Activated CD4-positive, alpha-beta memory T cell treated with anti-CD3 and anti-CD28 coated beads for 36 hours (primary cell): ENCODE measurements around the gene PTCD2. TPM values are rescaled to one million over a fixed set of nuclear protein-coding genes. Genes with fewer than 3 reads are reported as not detected.

Source experiments
- CTCF ChIA-PET: fragments of 350-600 bp; sonication (Branson Sonifier 250); formaldehyde crosslinking; loops from one replicate; lab custom pipeline; 2021; ENCODE audit warnings: antibody characterized with exemption, inconsistent platforms; lab: Charles Lee
- POLR2A ChIA-PET: fragments of 350-600 bp; sonication (Branson Sonifier 250); formaldehyde crosslinking; loops from one replicate; lab custom pipeline; 2021; ENCODE audit warnings: antibody characterized with exemption; lab: Charles Lee
- DNase-seq: peaks from one replicate; pipeline ENCODE4 v3.0.0-alpha.2; 2020
- H3K27ac Mint-ChIP-seq: one replicate; pipeline ENCODE4 v1.8.0; 2021; ENCODE audit warnings: mixed read lengths
- H3K27me3 Mint-ChIP-seq: one replicate; pipeline ENCODE4 v1.8.0; 2021; ENCODE audit warnings: mixed read lengths
- H3K36me3 Mint-ChIP-seq: one replicate; pipeline ENCODE4 v1.8.0; 2021; ENCODE audit warnings: mixed read lengths
- H3K4me1 Mint-ChIP-seq: one replicate; pipeline ENCODE4 v1.8.0; 2021; ENCODE audit warnings: low read depth, mixed read lengths
- H3K4me3 Mint-ChIP-seq: one replicate; pipeline ENCODE4 v1.8.0; 2021; ENCODE audit warnings: mild to moderate bottlenecking, mixed read lengths
- H3K9me3 Mint-ChIP-seq: one replicate; pipeline ENCODE4 v1.8.0; 2021; ENCODE audit warnings: mixed read lengths
- intact Hi-C: fragments of 100-400 bp; cut with micrococcal nuclease; formaldehyde crosslinking; loops from one replicate; pipeline ENCODE4 v1.15.1; 2023
- total RNA-seq, 2 experiments: library from RNA; stranded (reverse); gene quantifications; one replicate each; pipeline ENCODE4 v1.2.3, GENCODE V29; 2021

PTCD2 gene
- total RNA-seq, 2 experiments from 2014 or later = 10.8 to 12.1 TPM

GRCh38 chr5:72355706-72356299 is 35.6 kb downstream of the PTCD2 start:
- Mint-ChIP-seq H3K4me3 (no peak overlapping the region), H3K27me3 (no peaks in the 10 kb centered on the region), H3K27ac (no peak overlapping the region), H3K9me3 (no peaks in the 10 kb centered on the region), H3K36me3 (peaks cover 34% of the 10 kb centered on the region), H3K4me1 (no peaks in the 10 kb centered on the region)
- ChIA-PET CTCF (no interaction called here), POLR2A (no interaction called here)
- intact Hi-C loops = no loop called here
- DNase-seq = no peak

GRCh38 chr5:72356361-72356760 is 36.2 kb downstream of the PTCD2 start:
- DNase-seq = no peak
- no peaks in the 10 kb centered on the region for H3K9me3 Mint-ChIP-seq
- no peak overlapping the region for H3K4me3 Mint-ChIP-seq
- H3K27me3 Mint-ChIP-seq = no peaks in the 10 kb centered on the region
- intact Hi-C loops = no loop called here
- CTCF ChIA-PET = no interaction called here
- POLR2A ChIA-PET = no interaction called here
- no peaks in the 10 kb centered on the region for H3K4me1 Mint-ChIP-seq
- H3K27ac Mint-ChIP-seq = no peak overlapping the region
- peaks cover 34% of the 10 kb centered on the region for H3K36me3 Mint-ChIP-seq

GRCh38 chr5:72358925-72359324 is 38.8 kb downstream of the PTCD2 start:
- DNase-seq = no peak
- Mint-ChIP-seq H3K4me1 (no peaks in the 10 kb centered on the region), H3K4me3 (no peak overlapping the region), H3K27ac (no peak overlapping the region), H3K27me3 (no peaks in the 10 kb centered on the region), H3K36me3 (peaks cover 37% of the 10 kb centered on the region), H3K9me3 (no peaks in the 10 kb centered on the region)
- intact Hi-C loops = no loop called here
- CTCF ChIA-PET = no interaction called here
- POLR2A ChIA-PET = no interaction called here

GRCh38 chr5:72359886-72360285 is 39.7 kb downstream of the PTCD2 start:
- H3K27me3 Mint-ChIP-seq = no peaks in the 10 kb centered on the region
- H3K4me3 Mint-ChIP-seq = no peak overlapping the region
- ChIA-PET CTCF (no interaction called here), POLR2A (no interaction called here)
- no peak overlapping the region for H3K27ac Mint-ChIP-seq
- no peak for DNase-seq
- peaks cover 37% of the 10 kb centered on the region for H3K36me3 Mint-ChIP-seq
- no peaks in the 10 kb centered on the region for H3K4me1 Mint-ChIP-seq
- intact Hi-C loops = no loop called here
- no peaks in the 10 kb centered on the region for H3K9me3 Mint-ChIP-seq

GRCh38 chr5:72363166-72363802 is 43.1 kb downstream of the PTCD2 start:
- no peaks in the 10 kb centered on the region for H3K4me1 Mint-ChIP-seq
- H3K27me3 Mint-ChIP-seq = no peaks in the 10 kb centered on the region
- no peak for DNase-seq
- H3K4me3 Mint-ChIP-seq = no peak overlapping the region
- H3K9me3 Mint-ChIP-seq = no peaks in the 10 kb centered on the region
- H3K27ac Mint-ChIP-seq = no peak overlapping the region
- POLR2A ChIA-PET = no interaction called here
- CTCF ChIA-PET = interaction anchor here (0.7 kb wide), 1 partner anchor 161 kb away, joined by 3 read pairs; no protein-coding TSS in a partner anchor
- intact Hi-C loops = no loop called here
- peaks cover 34% of the 10 kb centered on the region for H3K36me3 Mint-ChIP-seq

GRCh38 chr5:72364171-72364570 is 44.0 kb downstream of the PTCD2 start:
- CTCF ChIA-PET = interaction anchor here (0.7 kb wide), 1 partner anchor 160 kb away, joined by 3 read pairs; no protein-coding TSS in a partner anchor
- POLR2A ChIA-PET = no interaction called here
- DNase-seq = no peak
- intact Hi-C loops = no loop called here
- Mint-ChIP-seq H3K4me1 (no peaks in the 10 kb centered on the region), H3K4me3 (no peak overlapping the region), H3K9me3 (no peaks in the 10 kb centered on the region), H3K27ac (no peak overlapping the region), H3K27me3 (no peaks in the 10 kb centered on the region), H3K36me3 (peaks cover 29% of the 10 kb centered on the region)

GRCh38 chr5:72364951-72365350 is 44.8 kb downstream of the PTCD2 start:
- intact Hi-C loops = no loop called here
- peaks cover 21% of the 10 kb centered on the region for H3K36me3 Mint-ChIP-seq
- no peak overlapping the region for H3K27ac Mint-ChIP-seq
- H3K4me1 Mint-ChIP-seq = no peaks in the 10 kb centered on the region
- CTCF ChIA-PET = interaction anchor here (0.7 kb wide), 1 partner anchor 157 kb away, joined by 3 read pairs; no protein-coding TSS in a partner anchor
- DNase-seq = no peak
- H3K4me3 Mint-ChIP-seq = no peak overlapping the region
- no peaks in the 10 kb centered on the region for H3K27me3 Mint-ChIP-seq
- POLR2A ChIA-PET = no interaction called here
- no peaks in the 10 kb centered on the region for H3K9me3 Mint-ChIP-seq

GRCh38 chr5:72366324-72366976 is 46.3 kb downstream of the PTCD2 start:
- no peak overlapping the region for H3K4me3 Mint-ChIP-seq
- DNase-seq = peak; percentile 38
- H3K27ac Mint-ChIP-seq = no peak overlapping the region
- intact Hi-C loops = loop anchor here (1.0 to 2.0 kb wide), 3 partner anchors 158 to 452 kb away; no protein-coding TSS in a partner anchor
- no peaks in the 10 kb centered on the region for H3K4me1 Mint-ChIP-seq
- CTCF ChIA-PET = interaction anchor here (0.7 to 3.4 kb wide), 13 partner anchors 12 to 452 kb away, joined by 3 to 20 read pairs (median 3); no protein-coding TSS in a partner anchor
- no peaks in the 10 kb centered on the region for H3K27me3 Mint-ChIP-seq
- no peaks in the 10 kb centered on the region for H3K9me3 Mint-ChIP-seq
- peaks cover 21% of the 10 kb centered on the region for H3K36me3 Mint-ChIP-seq
- POLR2A ChIA-PET = interaction anchor here (0.6 kb wide), 1 partner anchor 659 kb away, joined by 4 read pairs; no protein-coding TSS in a partner anchor

- Mint-ChIP-seq H3K27ac (no peak overlapping the region), H3K4me1 (no peaks in the 10 kb centered on the region), H3K36me3 (peaks cover 11% of the 10 kb centered on the region), H3K27me3 (no peaks in the 10 kb centered on the region), H3K4me3 (no peak overlapping the region), H3K9me3 (no peaks in the 10 kb centered on the region)
- POLR2A ChIA-PET = interaction anchor here (0.6 kb wide), 1 partner anchor 1768 kb away, joined by 5 read pairs; no protein-coding TSS in a partner anchor
- DNase-seq = no peak
- intact Hi-C loops = no loop called here
- CTCF ChIA-PET = interaction anchor here (1.2 to 3.4 kb wide), 2 partner anchors 156 to 158 kb away, joined by 3 to 20 read pairs; no protein-coding TSS in a partner anchor
Observed at GRCh38 chr5:72368271-72368670, 48.1 kb downstream of the PTCD2 start.

- Mint-ChIP-seq H3K27me3 (no peaks in the 10 kb centered on the region), H3K36me3 (peaks cover 8% of the 10 kb centered on the region), H3K4me3 (no peak overlapping the region), H3K4me1 (no peaks in the 10 kb centered on the region), H3K9me3 (no peaks in the 10 kb centered on the region), H3K27ac (no peak overlapping the region)
- POLR2A ChIA-PET = no interaction called here
- intact Hi-C loops = no loop called here
- CTCF ChIA-PET = interaction anchor here (1.2 kb wide), 1 partner anchor 157 kb away, joined by 3 read pairs; no protein-coding TSS in a partner anchor
- no peak for DNase-seq
Observed at GRCh38 chr5:72369301-72369700, 49.1 kb downstream of the PTCD2 start.

GRCh38 chr5:72369711-72370110 is 49.5 kb downstream of the PTCD2 start:
- Mint-ChIP-seq H3K4me1 (no peaks in the 10 kb centered on the region), H3K27me3 (no peaks in the 10 kb centered on the region), H3K9me3 (no peaks in the 10 kb centered on the region), H3K27ac (no peak overlapping the region), H3K4me3 (no peak overlapping the region), H3K36me3 (peaks cover 8% of the 10 kb centered on the region)
- DNase-seq = no peak
- ChIA-PET CTCF (interaction anchor here (1.2 kb wide), 1 partner anchor 156 kb away, joined by 3 read pairs; no protein-coding TSS in a partner anchor), POLR2A (no interaction called here)
- intact Hi-C loops = no loop called here

- POLR2A ChIA-PET = no interaction called here
- H3K9me3 Mint-ChIP-seq = no peaks in the 10 kb centered on the region
- H3K27ac Mint-ChIP-seq = no peak overlapping the region
- no peaks in the 10 kb centered on the region for H3K4me1 Mint-ChIP-seq
- CTCF ChIA-PET = no interaction called here
- no peak overlapping the region for H3K4me3 Mint-ChIP-seq
- H3K27me3 Mint-ChIP-seq = no peaks in the 10 kb centered on the region
- intact Hi-C loops = no loop called here
- DNase-seq = no peak
- H3K36me3 Mint-ChIP-seq = peaks cover 8% of the 10 kb centered on the region
Observed at GRCh38 chr5:72372331-72372730, 52.2 kb downstream of the PTCD2 start.
